RWPE1 (cell line): ENCODE measurements around the gene ZNF396.

Experiments
- CTCF ChIA-PET: fragments of 350-600 bp; sonication (Branson Sonifier 250); formaldehyde crosslinking; extraction: SDS; loops from one replicate; lab custom pipeline; 2021; lab: Yijun Ruan, JAX
- POLR2A ChIA-PET: fragments of 400-600 bp; formaldehyde crosslinking; extraction: SDS; loops from one replicate; lab custom pipeline; 2020; ENCODE audit warnings: antibody characterized with exemption; ENCODE audit not compliant: low non-redundant PET; lab: Yijun Ruan, JAX
- DNase-seq: peaks from one replicate; pipeline ENCODE4 v3.0.0; 2012; ENCODE audit warnings: low spot score
- H3K27ac ChIP-seq: fragments of 450-650 bp; 2 replicates; pipeline ENCODE4 v1.5.1; 2017
- CTCF ChIP-seq: fragments of 450-650 bp; conservative IDR thresholded peaks from 2 replicates; pipeline ENCODE4 v1.5.1; 2017; ENCODE audit warnings: low read depth, mild to moderate bottlenecking

Gene ZNF396

GRCh38 chr18:35324926-35325655 lies 52.0 kb downstream of the ZNF396 start:
- POLR2A ChIA-PET, result no interaction called here
- CTCF ChIA-PET, result interaction anchor here (0.6 kb wide), 1 partner anchor 84 kb away, joined by 3 read pairs; the partner anchor contains the start of gene ZNF397

GRCh38 chr18:35322486-35323458 lies 54.4 kb downstream of the ZNF396 start:
- CTCF ChIA-PET, result interaction anchor here (0.6 kb wide), 1 partner anchor 13 kb away, joined by 3 read pairs; no protein-coding TSS in a partner anchor
- H3K27ac ChIP-seq, result no peak overlapping the region
- no peak for TF ChIP-seq CTCF
- DNase-seq, result no peak
- POLR2A ChIA-PET, result no interaction called here

More at GRCh38 chr18:35324926-35325655, 52.0 kb downstream of the ZNF396 start:
- no peak overlapping the region for H3K27ac ChIP-seq
- TF ChIP-seq CTCF, result no peak
- DNase-seq, result no peak
